ENCODE measurements around the gene KBTBD13.

- no peak for TF ChIP-seq CTCF (IDR thresholded peaks at IDR 0.05)
- no peak for TF ChIP-seq POLR2A (IDR thresholded peaks at IDR 0.05)
Measured at GRCh38 chr15:65026756-65027155, 49.8 kb upstream of the KBTBD13 start.
